Measurements from ENCODE around the gene CLDN9.
"Not testable (repeated sequence)": the region's sequence is repeated elsewhere in the genome, so short reads cannot be mapped to it uniquely, and the experiment has no call there.

Gene CLDN9

GRCh38 chr16:3035972-3036725 is 23.4 kb downstream of the CLDN9 start:
- no peak for DNase-seq

DNA sequence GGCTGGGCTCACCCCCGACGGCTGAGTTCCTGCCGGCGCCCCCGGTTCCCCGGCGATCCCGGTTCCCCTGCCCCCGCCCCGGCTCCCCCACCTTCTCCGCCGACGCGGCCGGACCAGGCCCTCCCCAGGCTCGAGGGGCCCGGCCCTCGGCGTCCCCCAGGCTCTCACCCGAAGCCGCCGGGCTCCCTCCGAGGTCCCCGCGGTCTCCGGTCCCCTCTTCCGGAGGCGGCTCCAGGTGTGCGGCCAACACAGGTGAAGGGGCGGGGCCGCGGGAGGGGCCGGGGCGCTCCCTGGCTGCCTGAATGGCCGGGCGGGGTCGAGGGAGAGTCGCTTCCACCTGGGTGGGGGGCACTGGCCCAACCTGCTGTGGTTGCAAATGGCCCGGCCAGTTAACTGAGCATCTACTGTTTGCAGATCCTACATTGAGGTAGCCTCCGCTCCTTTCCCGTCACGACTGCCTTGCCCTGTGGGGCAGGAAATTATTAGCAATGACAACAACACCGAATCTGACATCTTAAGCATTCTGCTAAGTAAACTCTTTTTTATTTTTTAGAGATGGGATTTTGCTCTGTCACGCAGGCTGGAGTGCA is 24.1 kb downstream of the CLDN9 start, which contains the start of gene BICDL2:
BICDL2 (minus strand) TSS at position 219 of the 590 bp plus-strand sequence. CDS start 1,448 bp downstream, outside the sequence.
- no peak for DNase-seq

DNA sequence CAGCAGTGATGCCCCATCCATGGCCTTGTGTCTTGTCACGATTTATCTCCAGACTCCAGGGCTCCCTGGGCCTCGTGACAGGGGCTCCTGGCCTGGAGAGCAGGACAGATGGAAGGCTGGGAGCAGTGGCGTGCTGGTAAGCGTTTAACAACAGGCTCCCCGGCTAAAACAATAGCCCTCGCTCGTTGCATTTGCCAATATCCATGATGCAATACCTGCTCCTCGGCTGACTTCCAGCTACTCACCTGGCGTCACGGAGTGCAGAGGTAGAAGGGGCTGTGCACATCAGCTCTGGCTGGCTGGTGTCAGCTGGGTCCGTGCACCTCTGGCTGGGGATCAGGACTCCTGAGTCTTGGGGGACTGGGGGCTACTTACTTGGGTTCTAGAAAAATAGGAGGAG is 25.5 kb downstream of the CLDN9 start:
- DNase-seq = no peak

DNA sequence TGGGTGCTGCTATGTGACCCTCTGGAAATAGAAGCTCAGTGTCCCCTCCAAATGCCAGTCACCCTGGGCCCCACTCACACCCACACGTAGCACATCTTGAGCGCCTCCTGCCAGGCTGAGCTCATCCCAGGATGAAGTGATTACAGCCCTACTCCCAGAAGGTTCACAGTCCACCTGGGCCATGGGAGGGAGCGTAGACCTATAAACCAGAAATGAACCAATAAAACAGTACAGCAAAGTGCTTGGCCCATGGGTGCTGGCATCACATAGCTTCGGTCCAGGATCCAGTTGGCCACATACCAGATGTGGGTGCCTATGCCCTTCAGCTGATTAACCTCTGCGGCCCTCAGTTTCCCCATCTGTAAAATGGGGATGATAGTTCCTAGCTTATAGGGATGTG is 26.2 kb downstream of the CLDN9 start:
- DNase-seq = no peak

DNA sequence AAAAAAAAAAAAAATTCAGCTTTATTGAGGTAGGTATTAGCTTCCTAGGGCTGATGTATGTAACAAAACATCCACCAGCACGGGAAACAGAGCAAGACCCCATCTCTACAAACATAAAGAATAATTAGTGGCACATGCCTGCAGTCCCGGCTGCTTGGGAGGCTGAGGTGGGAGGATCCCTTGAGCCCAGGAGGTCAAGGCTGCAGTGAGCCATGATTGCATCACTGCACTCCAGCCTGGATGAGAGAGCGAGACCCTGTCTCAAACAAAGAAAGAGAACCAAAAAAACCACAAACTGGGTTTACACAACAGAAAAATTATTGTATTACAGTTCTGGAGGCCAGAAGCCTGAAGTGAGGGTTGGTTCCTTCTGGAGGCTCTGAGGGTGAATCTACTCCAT is 29.7 kb downstream of the CLDN9 start:
- DNase-seq = no peak

- DNase-seq = no peak
Observed at GRCh38 chr16:3044708-3045107, 32.0 kb downstream of the CLDN9 start.

DNA sequence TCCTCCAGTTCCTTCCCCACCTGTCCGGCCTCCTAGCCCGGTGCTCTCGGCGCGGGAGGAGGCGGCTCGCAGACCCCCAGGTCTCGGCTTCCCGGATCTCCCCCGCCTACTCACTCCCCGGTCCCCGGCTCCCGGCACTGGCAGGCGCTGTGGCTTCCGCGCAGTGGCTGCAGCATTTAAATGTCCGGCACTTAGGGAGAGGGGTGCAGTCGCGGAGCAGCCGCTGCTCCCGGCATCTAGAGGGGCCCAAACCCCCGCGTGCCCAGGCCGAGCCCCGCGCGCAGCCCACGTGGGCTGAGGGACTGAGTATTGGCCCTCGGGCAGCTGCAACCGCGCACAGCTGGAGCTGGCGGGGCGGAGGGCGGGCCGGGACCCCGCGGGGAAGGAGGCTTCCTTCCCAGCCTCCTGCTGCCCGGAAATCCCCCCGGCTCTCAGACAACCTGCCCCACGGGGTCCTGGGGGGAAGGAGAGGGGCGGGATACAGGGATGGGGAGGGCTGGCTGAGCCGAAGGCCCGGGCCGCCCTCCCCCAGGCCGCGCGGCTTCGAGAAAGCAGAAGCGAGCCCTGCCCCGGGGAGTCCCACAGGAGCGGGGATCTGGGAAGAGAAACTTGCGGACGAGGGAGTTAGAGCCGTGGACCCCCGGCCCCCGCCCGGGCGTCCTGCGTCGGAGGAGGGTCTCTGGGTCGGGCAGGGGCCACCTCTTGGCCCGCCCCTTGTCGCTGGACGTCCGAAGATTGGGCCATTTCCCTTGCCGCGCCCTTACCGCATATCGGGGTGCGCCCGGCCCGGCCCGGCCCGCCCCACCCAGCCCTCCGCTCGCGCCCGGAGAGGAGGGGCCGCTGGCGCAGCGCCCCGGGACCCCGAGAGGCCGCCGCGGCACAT is 33.3 kb downstream of the CLDN9 start, which contains the start of gene MMP25:
MMP25 (plus strand) TSS at position 804 of the 883 bp plus-strand sequence. CDS start 357 bp downstream, outside the sequence.
- no peak for DNase-seq

- no peak for DNase-seq
Observed at GRCh38 chr16:3046641-3047386, 34.1 kb downstream of the CLDN9 start.

DNA sequence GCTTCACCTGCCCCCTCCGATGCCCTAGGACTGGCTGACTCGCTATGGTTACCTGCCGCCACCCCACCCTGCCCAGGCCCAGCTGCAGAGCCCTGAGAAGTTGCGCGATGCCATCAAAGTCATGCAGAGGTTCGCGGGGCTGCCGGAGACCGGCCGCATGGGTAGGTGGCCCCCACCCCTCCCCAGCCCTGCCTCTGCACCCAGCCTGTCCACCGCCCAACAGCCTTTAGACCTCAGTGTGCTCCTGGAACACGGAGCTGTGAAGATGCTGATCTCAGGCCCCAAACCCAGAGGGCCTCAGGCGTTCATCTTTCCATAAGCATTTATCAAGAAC is 34.6 kb downstream of the CLDN9 start:
- no peak for DNase-seq

DNA sequence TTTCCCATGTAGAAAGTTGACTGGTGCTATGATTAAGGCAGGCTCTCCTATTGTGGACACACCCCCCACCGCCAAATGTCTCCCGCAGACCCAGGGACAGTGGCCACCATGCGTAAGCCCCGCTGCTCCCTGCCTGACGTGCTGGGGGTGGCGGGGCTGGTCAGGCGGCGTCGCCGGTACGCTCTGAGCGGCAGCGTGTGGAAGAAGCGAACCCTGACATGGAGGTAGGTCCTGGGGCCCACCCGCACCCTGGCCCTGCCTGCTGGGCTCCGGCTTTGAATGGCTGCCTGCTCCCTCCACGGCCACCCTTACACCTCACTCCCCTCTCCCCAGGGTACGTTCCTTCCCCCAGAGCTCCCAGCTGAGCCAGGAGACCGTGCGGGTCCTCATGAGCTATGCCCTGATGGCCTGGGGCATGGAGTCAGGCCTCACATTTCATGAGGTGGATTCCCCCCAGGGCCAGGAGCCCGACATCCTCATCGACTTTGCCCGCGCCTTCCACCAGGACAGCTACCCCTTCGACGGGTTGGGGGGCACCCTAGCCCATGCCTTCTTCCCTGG is 37.3 kb downstream of the CLDN9 start:
- no peak for DNase-seq

- DNase-seq = no peak
Observed at GRCh38 chr16:3050487-3050886, 37.8 kb downstream of the CLDN9 start.

DNA sequence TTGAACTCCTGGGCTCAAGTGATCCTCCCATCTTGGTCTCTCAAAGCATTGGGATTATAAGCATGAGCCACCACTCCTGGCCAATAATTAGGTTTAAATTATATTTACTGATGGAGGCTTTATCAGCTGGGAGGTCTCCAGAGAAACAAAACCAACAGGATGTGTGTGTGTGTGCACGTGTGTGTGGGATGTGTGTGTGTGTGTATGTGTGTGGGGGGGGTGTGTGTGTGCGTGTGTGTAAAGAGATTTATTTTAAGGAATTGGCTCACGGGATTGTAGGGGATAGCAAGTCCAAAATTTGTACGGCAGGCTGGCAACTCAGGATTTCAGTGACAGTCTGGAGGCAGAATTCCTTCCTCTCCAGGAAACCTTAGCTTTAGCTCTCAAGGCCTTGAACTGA is 38.3 kb downstream of the CLDN9 start:
- DNase-seq = no peak

GRCh38 chr16:3051494-3051893 is 38.8 kb downstream of the CLDN9 start:
- no peak for DNase-seq

DNA sequence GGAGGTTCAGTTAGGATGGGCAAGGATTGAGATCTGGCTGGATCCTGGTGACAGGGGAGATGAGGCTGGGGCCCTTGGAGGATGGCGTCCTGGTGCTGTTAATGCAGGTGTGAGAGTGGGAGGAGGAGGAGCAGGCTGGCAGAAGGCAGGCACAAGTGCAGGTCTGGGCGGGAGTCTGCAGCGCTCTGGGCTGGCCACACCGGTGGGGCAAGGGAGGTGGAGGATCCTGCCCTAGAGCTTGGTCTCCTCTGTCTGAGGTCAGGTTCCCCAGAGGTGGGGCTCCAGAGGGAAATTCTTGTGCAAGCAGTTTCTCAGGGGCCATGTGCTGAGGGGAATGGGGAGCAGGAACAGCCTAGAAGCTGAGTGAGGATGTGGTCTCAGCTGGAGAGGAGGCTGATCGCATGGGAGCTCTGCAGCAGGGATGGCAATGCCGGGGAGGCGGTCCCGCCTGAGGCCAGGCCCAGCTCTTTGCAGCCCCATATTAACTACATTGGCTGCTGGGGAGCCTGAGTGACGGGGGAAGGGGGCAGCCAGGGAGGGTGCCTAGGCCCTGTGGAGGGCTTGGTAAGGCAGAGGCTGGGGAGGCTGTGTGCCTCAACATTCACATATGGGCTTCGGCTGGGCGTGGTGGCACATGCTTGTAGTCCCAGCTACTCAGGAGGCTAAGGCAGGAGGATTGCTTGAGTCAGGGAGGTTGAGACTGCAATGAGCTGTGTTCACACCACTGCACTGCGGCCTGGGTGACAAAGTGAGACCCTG is 40.0 kb downstream of the CLDN9 start:
- DNase-seq = not testable (repeated sequence)

DNA sequence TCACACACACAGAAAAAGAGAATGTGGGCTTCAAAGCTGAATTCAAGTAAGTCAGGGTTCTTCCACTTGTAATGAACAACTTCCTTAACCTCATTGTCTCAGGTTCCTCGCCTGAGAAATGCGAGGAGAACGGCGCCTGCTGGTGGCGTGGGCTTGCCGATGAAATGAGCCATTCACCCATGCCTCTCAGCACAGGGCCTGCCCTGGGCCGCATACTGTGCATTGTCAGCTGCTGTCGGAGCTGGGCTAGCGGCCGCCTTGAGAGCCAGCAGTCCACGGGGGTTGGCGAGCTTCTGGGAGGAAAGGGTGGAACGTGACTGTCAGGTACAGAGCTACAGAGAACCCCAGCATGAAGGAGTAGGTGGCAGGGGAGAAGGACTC is 40.6 kb downstream of the CLDN9 start:
- DNase-seq = not testable (repeated sequence)

- DNase-seq = no peak
Observed at GRCh38 chr16:3054965-3055733, 42.4 kb downstream of the CLDN9 start.

DNA sequence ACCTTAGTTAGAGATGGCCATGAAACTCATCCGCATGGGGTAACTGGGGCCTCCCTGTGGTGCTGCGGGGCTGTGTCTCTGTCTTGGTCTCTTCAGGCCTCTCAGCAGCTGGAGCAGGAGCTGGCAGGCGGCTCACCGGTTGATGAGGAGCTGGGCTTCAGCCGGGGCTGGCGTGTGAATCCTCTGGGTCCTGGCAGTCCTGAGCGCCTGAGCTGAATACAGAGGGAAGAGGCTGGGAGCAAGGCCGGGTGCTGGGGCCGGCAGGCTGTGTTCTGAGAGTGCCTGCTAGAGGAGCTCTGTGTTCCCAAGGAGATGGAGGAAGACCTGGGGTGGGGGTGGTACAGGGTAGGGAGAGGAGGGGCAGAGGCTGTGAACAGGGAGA is 43.0 kb downstream of the CLDN9 start:
- DNase-seq = not testable (repeated sequence)

DNA sequence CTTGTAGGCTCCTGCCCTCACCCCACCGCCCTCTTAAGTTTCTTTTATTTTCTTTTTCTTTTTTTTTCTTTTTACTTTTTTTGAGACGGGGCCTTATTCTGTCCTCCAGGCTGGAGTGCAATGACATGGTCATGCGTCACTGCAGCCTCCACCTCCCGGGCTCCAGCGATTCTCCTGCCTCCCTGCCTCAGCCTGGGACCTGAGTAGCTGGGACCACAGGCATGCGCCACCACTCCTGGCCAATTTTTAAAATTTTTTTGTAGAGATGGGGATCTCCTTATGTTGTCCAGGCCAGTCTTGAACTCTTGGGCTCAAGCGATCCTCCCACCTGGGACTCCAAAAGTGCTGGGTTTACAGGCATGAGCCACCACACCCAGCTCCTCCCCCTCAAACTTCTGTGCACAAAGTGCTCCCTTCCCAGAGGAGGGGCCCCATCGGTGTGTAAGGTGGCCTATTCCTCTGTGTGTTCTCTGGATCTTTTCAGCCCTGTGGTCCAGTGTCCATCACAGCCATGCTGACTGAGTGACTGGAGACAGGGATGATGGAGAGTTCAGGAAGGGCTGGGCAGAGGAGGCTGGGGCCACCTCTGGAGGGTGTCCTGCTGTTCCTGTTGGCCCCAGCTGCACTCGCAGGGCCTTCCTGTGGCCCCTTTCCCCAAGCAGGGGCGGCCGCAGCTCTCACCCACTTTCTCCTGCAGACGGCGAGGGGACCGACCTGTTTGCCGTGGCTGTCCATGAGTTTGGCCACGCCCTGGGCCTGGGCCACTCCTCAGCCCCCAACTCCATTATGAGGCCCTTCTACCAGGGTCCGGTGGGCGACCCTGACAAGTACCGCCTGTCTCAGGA is 43.8 kb downstream of the CLDN9 start:
- no peak for DNase-seq

GRCh38 chr16:3057181-3058138 is 44.7 kb downstream of the CLDN9 start:
- DNase-seq = no peak

Measured in stimulated activated CD4-positive, alpha-beta T cell treated with anti-CD3 and anti-CD28 coated beads, Interleukin-2, amount 100 ng/mL, for 48 hours (primary cell).